Chondrocyte (in vitro differentiated cells): Measurements from ENCODE around the gene CRYBA2. TPM values are rescaled to one million over a fixed set of nuclear protein-coding genes. Genes with fewer than 3 reads are reported as not detected.

Experiments
- DNase-seq: peaks from one replicate; pipeline ENCODE4 v3.0.0; 2021; ENCODE audit warnings: mixed read lengths, low spot score
- H3K27ac Mint-ChIP-seq: one replicate; pipeline ENCODE4 v1.8.0; 2021; ENCODE audit warnings: mild to moderate bottlenecking, moderate library complexity, mixed read lengths; ENCODE audit not compliant: unreplicated experiment
- H3K27me3 Mint-ChIP-seq: 2 replicates; pipeline ENCODE4 v1.8.0; 2021; ENCODE audit warnings: low read depth, mixed read lengths
- H3K36me3 Mint-ChIP-seq: 2 replicates; pipeline ENCODE4 v1.8.0; 2021; ENCODE audit warnings: low read depth, mixed read lengths
- H3K4me1 Mint-ChIP-seq: 2 replicates; pipeline ENCODE4 v1.8.0; 2021; ENCODE audit warnings: low read depth, mild to moderate bottlenecking, mixed read lengths
- H3K4me3 Mint-ChIP-seq: one replicate; pipeline ENCODE4 v1.8.0; 2021; ENCODE audit warnings: mild to moderate bottlenecking, moderate library complexity, mixed read lengths; ENCODE audit not compliant: unreplicated experiment
- H3K9me3 Mint-ChIP-seq: 2 replicates; pipeline ENCODE4 v1.8.0; 2021; ENCODE audit warnings: low read depth, mixed read lengths
- total RNA-seq: library from RNA; stranded (reverse); gene quantifications from 3 replicates; pipeline ENCODE4 v1.2.1, GENCODE V29; 2021
- TF ChIP-seq, protein P1 (sequence below): fragments of 200-600 bp; sonication (generic); IDR thresholded peaks from 2 replicates; pipeline ENCODE4 v1.5.0; 2021; ENCODE audit warnings: antibody characterized with exemption, mild to moderate bottlenecking, moderate library complexity

CRYBA2 gene
- total RNA-seq, 1 donor from 2014 or later = not detected

DNA sequence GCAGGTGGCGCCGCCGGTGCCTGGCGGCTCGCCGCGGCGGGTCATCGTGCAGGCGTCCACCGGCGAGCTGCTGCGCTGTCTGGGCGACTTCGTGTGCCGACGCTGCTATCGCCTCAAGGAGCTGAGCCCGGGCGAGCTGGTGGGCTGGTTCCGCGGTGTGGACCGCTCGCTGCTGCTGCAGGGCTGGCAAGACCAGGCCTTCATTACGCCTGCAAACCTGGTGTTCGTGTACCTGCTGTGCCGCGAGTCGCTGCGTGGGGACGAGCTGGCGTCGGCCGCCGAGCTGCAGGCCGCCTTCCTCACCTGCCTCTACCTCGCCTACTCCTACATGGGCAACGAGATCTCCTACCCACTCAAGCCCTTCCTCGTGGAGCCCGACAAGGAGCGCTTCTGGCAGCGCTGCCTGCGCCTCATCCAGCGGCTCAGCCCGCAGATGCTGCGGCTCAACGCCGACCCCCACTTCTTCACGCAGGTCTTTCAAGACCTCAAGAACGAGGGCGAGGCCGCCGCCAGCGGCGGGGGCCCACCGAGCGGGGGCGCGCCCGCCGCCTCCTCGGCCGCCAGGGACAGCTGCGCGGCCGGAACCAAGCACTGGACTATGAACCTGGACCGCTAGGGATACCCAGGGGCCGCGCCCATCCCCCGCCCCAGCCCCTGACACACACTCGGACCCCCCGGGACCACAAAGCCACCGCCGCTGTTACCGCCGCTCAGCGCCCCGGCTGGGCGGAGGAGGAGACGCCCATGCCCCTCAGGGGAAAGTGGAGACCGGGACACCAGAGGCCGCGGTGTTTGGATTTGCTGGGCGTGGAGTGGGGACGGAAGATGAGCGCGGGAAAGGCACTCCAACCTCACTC lies 32.7 kb downstream of the CRYBA2 start:
- H3K27ac Mint-ChIP-seq = no peak overlapping the region
- H3K4me1 Mint-ChIP-seq = peaks cover 20% of the 10 kb centered on the region
- H3K36me3 Mint-ChIP-seq = peaks cover 3% of the 10 kb centered on the region
- DNase-seq = no peak
- no peaks in the 10 kb centered on the region for H3K9me3 Mint-ChIP-seq
- no peak overlapping the region for H3K4me3 Mint-ChIP-seq
- peaks cover 78% of the 10 kb centered on the region for H3K27me3 Mint-ChIP-seq
- TF ChIP-seq, protein P1, sequence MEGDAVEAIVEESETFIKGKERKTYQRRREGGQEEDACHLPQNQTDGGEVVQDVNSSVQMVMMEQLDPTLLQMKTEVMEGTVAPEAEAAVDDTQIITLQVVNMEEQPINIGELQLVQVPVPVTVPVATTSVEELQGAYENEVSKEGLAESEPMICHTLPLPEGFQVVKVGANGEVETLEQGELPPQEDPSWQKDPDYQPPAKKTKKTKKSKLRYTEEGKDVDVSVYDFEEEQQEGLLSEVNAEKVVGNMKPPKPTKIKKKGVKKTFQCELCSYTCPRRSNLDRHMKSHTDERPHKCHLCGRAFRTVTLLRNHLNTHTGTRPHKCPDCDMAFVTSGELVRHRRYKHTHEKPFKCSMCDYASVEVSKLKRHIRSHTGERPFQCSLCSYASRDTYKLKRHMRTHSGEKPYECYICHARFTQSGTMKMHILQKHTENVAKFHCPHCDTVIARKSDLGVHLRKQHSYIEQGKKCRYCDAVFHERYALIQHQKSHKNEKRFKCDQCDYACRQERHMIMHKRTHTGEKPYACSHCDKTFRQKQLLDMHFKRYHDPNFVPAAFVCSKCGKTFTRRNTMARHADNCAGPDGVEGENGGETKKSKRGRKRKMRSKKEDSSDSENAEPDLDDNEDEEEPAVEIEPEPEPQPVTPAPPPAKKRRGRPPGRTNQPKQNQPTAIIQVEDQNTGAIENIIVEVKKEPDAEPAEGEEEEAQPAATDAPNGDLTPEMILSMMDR = no peak

DNA sequence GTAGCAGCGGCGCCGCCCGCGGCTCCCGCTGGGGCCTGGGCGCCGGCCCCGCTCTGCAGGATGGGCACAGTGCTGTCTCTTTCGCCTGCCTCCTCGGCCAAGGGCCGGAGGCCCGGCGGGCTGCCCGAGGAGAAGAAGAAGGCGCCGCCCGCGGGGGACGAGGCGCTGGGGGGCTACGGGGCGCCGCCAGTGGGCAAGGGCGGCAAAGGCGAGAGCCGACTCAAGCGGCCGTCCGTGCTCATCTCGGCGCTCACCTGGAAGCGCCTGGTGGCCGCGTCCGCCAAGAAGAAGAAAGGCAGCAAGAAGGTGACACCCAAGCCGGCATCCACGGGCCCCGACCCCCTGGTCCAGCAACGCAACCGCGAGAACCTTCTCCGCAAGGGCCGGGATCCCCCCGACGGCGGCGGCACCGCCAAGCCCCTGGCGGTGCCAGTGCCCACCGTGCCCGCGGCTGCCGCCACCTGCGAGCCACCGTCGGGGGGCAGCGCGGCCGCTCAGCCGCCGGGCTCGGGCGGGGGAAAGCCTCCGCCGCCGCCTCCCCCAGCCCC lies 33.4 kb downstream of the CRYBA2 start:
- Mint-ChIP-seq H3K4me1 (peaks cover 20% of the 10 kb centered on the region), H3K27me3 (peaks cover 82% of the 10 kb centered on the region), H3K9me3 (no peaks in the 10 kb centered on the region), H3K27ac (no peak overlapping the region), H3K36me3 (peaks cover 3% of the 10 kb centered on the region), H3K4me3 (peak overlapping the region; percentile 71)
- no peak for DNase-seq
- TF ChIP-seq, protein P1 = no peak

DNA sequence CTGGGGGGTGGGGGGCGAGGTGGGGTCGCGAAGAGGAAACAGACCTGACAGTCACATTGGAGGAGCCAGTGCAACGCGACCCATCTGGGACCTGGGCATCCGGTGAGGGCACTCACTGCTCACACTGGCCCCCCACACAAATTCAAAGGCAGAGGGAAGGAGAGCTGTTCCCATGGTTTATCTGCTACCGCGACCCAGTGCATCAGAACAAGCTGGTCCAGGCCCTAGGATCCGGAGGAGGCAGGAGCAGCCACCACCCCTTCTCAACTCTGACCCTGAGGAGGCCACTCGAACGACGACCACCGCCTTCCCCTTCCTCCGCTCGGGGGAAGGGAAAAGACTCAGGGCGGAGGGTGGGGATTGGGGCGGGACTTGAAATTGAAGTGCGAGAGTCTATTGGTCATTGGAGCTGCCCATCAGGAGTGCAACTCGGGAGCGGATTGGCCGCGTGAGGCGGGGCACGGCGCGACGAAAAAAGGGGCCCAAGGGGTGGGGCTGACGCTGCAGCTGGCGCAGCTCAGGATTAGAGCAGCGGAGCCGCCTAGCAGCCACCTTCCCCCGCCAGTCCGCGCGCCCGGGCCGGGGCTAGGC lies 34.0 kb downstream of the CRYBA2 start, which contains the start of gene CDK5R2:
Gene CDK5R2, plus strand, starts transcription at position 526 of the 591 bp plus-strand sequence. CDS start 155 bp downstream, outside the sequence.
- peaks cover 3% of the 10 kb centered on the region for H3K36me3 Mint-ChIP-seq
- H3K4me1 Mint-ChIP-seq = peaks cover 20% of the 10 kb centered on the region
- H3K9me3 Mint-ChIP-seq = no peaks in the 10 kb centered on the region
- no peak within 1 kb of the TSS for H3K27ac Mint-ChIP-seq
- H3K27me3 Mint-ChIP-seq = peaks cover 82% of the 10 kb centered on the region
- TF ChIP-seq, protein P1 = no peak
- no peak for DNase-seq
- H3K4me3 Mint-ChIP-seq = peak within 1 kb of the TSS; percentile 71

DNA sequence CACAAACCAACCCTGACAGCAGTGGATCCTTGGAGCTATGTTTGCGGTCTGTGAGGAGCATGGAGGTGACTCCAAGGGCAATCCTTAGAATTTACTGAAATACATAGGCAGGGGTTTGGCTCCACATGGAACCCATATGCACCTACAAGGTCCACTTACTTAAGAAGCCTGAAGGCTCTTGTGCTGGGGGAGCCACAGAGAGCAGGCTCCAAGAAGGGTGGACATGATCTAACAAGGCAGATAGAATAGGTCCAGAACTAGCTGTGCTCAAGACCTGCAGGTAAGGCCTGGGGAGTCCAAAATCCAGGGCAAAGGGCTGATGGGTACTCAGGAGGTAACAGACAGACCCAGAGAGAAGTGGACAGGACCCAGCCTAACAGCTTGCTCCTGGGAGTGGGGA lies 34.9 kb downstream of the CRYBA2 start:
- H3K27me3 Mint-ChIP-seq = peaks cover 79% of the 10 kb centered on the region
- no peak overlapping the region for H3K27ac Mint-ChIP-seq
- DNase-seq = no peak
- peaks cover 14% of the 10 kb centered on the region for H3K4me1 Mint-ChIP-seq
- no peaks in the 10 kb centered on the region for H3K9me3 Mint-ChIP-seq
- peaks cover 3% of the 10 kb centered on the region for H3K36me3 Mint-ChIP-seq
- TF ChIP-seq, protein P1 = no peak
- H3K4me3 Mint-ChIP-seq = no peak overlapping the region

DNA sequence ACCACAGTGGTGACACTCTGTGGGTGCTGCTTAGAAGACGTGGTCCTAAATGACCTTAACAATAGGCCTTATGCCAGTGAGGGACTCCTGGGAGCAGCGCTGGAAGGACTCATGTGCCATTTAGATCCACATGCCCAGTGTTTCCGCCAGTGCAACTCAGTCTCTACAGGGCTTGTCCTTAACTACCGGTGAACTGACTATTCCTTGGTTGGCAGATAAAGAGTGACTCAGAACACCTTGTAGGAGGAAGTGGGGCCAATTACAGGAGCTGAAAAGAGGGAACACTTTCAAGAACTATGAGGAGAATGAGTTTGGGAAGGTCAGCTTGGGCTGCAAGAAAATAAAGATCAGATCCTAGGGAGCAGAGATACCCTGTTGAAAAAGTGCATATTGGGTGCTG lies 35.6 kb downstream of the CRYBA2 start:
- peaks cover 11% of the 10 kb centered on the region for H3K4me1 Mint-ChIP-seq
- peaks cover 78% of the 10 kb centered on the region for H3K27me3 Mint-ChIP-seq
- DNase-seq = no peak
- TF ChIP-seq, protein P1 = no peak
- H3K36me3 Mint-ChIP-seq = peaks cover 3% of the 10 kb centered on the region
- no peak overlapping the region for H3K4me3 Mint-ChIP-seq
- no peaks in the 10 kb centered on the region for H3K9me3 Mint-ChIP-seq
- no peak overlapping the region for H3K27ac Mint-ChIP-seq
